Natural killer cell (primary cell): Measurements from ENCODE around the gene SPATA2L. TPM values are rescaled to one million over a fixed set of nuclear protein-coding genes. Genes with fewer than 3 reads are reported as not detected.

ENCODE experiments used
- ATAC-seq, 3 donors: fragments of 150-1000 bp in 2 of 3; fragments of 200-7000 bp in 1 of 3; cut with Tn5 transposase; 1 replicate in 1 of 3; 2 replicates in 2 of 3; pipeline ENCODE4 v1.10.0; 2021; ENCODE audit warnings: mild to moderate bottlenecking in 2 of 3, moderate library complexity in 2 of 3
- DNase-seq, 2 donors: peaks; one replicate each; pipeline versions ENCODE4 v3.0.0 to v3.0.0-alpha.2; 2013 to 2021; ENCODE audit warnings: mixed read lengths in 1 of 2
- H3K27ac ChIP-seq: one replicate; pipeline ENCODE4 v1.5.1; 2013; ENCODE audit warnings: mild to moderate bottlenecking, low read length
- H3K27me3 ChIP-seq: one replicate; pipeline ENCODE4 v1.6.1; 2013; ENCODE audit warnings: low read length; ENCODE audit not compliant: control insufficient read depth, insufficient read depth
- H3K36me3 ChIP-seq: one replicate; pipeline ENCODE4 v1.6.1; 2013; ENCODE audit warnings: low read length; ENCODE audit not compliant: control insufficient read depth, insufficient read depth
- H3K4me1 ChIP-seq: one replicate; pipeline ENCODE4 v1.6.1; 2013; ENCODE audit warnings: low read length; ENCODE audit not compliant: control insufficient read depth, insufficient read depth
- H3K4me3 ChIP-seq: one replicate; pipeline ENCODE4 v1.5.1; 2013; ENCODE audit warnings: low read length
- H3K9me3 ChIP-seq: one replicate; pipeline ENCODE4 v1.6.1; 2013; ENCODE audit warnings: low read length; ENCODE audit not compliant: control insufficient read depth, insufficient read depth
- H3K27ac Mint-ChIP-seq, 2 donors: one replicate each; pipeline ENCODE4 v1.8.0; 2022; ENCODE audit warnings: mild to moderate bottlenecking in 2 of 2, mixed read lengths in 2 of 2, moderate library complexity in 1 of 2
- H3K27me3 Mint-ChIP-seq, 2 donors: one replicate each; pipeline ENCODE4 v1.8.0; 2022; ENCODE audit warnings: low read depth in 2 of 2, mixed read lengths in 2 of 2
- H3K36me3 Mint-ChIP-seq: one replicate; pipeline ENCODE4 v1.8.0; 2022; ENCODE audit warnings: mixed read lengths
- H3K4me1 Mint-ChIP-seq, 2 donors: one replicate each; pipeline ENCODE4 v1.8.0; 2022; ENCODE audit warnings: mixed read lengths in 2 of 2
- H3K4me3 Mint-ChIP-seq: one replicate; pipeline ENCODE4 v1.8.0; 2022; ENCODE audit warnings: mild to moderate bottlenecking, moderate library complexity, mixed read lengths
- H3K9me3 Mint-ChIP-seq, 2 donors: one replicate each; pipeline ENCODE4 v1.8.0; 2022; ENCODE audit warnings: mixed read lengths in 2 of 2
- CTCF ChIP-seq: fragments of 200-600 bp; IDR thresholded peaks from one replicate; pipeline ENCODE4 v1.8.0; 2022; ENCODE audit warnings: antibody characterized with exemption
- WGBS: methylation state at CpG from one replicate; pipeline ENCODE4 v1.1.7; 2013; ENCODE audit warnings: missing lambda C conversion rate; ENCODE audit not compliant: insufficient coverage; 5-methylcytosine and 5-hydroxymethylcytosine counted together
- intact Hi-C: fragments of 100-400 bp; cut with micrococcal nuclease; formaldehyde crosslinking; loops from one replicate; pipeline ENCODE4 v1.14.2; 2022
- total RNA-seq, 4 donors: library from RNA; stranded (reverse); fragments of 120-200 nt in 1 of 4; gene quantifications; one replicate each; pipeline versions ENCODE4 v1.2.3 to v1.2.4, GENCODE V29; 2013 to 2022

Gene SPATA2L
- total RNA-seq, 3 donors from 2014 or later (not counting 1 experiment from before 2014, with no cell fraction given): 23.1 to 37.9 (median 24.0) TPM

GRCh38 chr16:89720551-89720812 lies 19.0 kb upstream of the SPATA2L start:
- intact Hi-C loops: loop anchor here (5.0 kb wide), 1 partner anchor 142 kb away; no protein-coding TSS in a partner anchor
- Mint-ChIP-seq H3K27ac (peak overlapping the region; percentile 59 to 63), H3K4me1 (peaks cover 20 to 40% of the 10 kb centered on the region in 2 donors), H3K4me3 (peak overlapping the region; percentile 77), H3K36me3 (no peaks in the 10 kb centered on the region), H3K9me3 (no peaks in the 10 kb centered on the region), H3K27me3 (no peaks in the 10 kb centered on the region)
- WGBS: under 1% methylated on average over 29 of the region's 29 CpGs
- Histone ChIP-seq H3K27me3 (no peaks in the 10 kb centered on the region), H3K4me3 (peak overlapping the region; percentile 28), H3K27ac (no peak overlapping the region), H3K9me3 (no peaks in the 10 kb centered on the region), H3K4me1 (peaks cover 49% of the 10 kb centered on the region), H3K36me3 (peaks cover 27% of the 10 kb centered on the region)
- ATAC-seq (no peak), DNase-seq (peak in 1 of 2 donors; percentile 44)
- no peak for TF ChIP-seq CTCF

GRCh38 chr16:89717688-89718505 lies 16.4 kb upstream of the SPATA2L start:
- WGBS: 95% methylated on average over 24 of the region's 24 CpGs
- no peak overlapping the region for H3K4me3 Mint-ChIP-seq
- DNase-seq: no peak
- intact Hi-C loops: no loop called here
- H3K27me3 ChIP-seq: no peaks in the 10 kb centered on the region
- H3K36me3 ChIP-seq: peaks cover 3% of the 10 kb centered on the region
- no peaks in the 10 kb centered on the region for H3K9me3 Mint-ChIP-seq
- H3K4me3 ChIP-seq: no peak overlapping the region
- H3K4me1 ChIP-seq: peaks cover 23% of the 10 kb centered on the region
- H3K36me3 Mint-ChIP-seq: no peaks in the 10 kb centered on the region
- TF ChIP-seq CTCF: no peak
- ATAC-seq: no peak
- no peak overlapping the region for H3K27ac ChIP-seq
- peaks cover 7 to 28% of the 10 kb centered on the region in 2 donors for H3K4me1 Mint-ChIP-seq
- no peaks in the 10 kb centered on the region for H3K9me3 ChIP-seq
- H3K27me3 Mint-ChIP-seq: no peaks in the 10 kb centered on the region
- H3K27ac Mint-ChIP-seq: peak overlapping the region in 1 of 2 donors; percentile 29

- DNase-seq: no peak
Observed at GRCh38 chr16:89716916-89717687, 15.6 kb upstream of the SPATA2L start.

More at GRCh38 chr16:89716916-89717687, 15.6 kb upstream of the SPATA2L start:
- no peak for ATAC-seq
- no peaks in the 10 kb centered on the region for H3K9me3 Mint-ChIP-seq
- no peaks in the 10 kb centered on the region for H3K27me3 Mint-ChIP-seq
- H3K27ac ChIP-seq: no peak overlapping the region
- TF ChIP-seq CTCF: no peak
- no peak overlapping the region for H3K27ac Mint-ChIP-seq
- intact Hi-C loops: no loop called here
- WGBS: 97% methylated on average over 26 of the region's 29 CpGs
- H3K4me1 ChIP-seq: peaks cover 23% of the 10 kb centered on the region
- H3K9me3 ChIP-seq: no peaks in the 10 kb centered on the region
- H3K4me3 Mint-ChIP-seq: no peak overlapping the region
- H3K36me3 Mint-ChIP-seq: no peaks in the 10 kb centered on the region
- H3K4me3 ChIP-seq: no peak overlapping the region
- H3K27me3 ChIP-seq: no peaks in the 10 kb centered on the region
- peaks cover 0 to 22% of the 10 kb centered on the region in 2 donors for H3K4me1 Mint-ChIP-seq
- H3K36me3 ChIP-seq: no peaks in the 10 kb centered on the region
